Measurements from ENCODE around the gene CLDND1.

DNA sequence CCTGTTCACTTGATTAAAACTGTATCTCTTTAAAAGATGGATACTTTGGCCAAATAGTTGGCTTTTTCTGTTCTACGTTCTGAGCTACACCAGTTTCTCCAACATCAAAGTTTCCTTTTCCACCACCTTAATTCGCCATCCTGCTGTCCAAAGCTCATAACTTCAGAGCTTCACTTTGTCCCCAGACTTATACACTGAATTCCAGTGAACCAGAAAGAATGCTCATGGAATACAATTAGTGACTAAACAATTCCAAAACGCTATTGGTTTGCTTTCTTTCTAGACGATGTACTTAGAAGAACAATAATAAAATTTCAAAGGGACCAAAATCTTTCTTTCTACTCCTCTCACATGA is 32.3 kb upstream of the CLDND1 start:
- no peak for TF ChIP-seq CTCF (conservative IDR thresholded peaks at IDR 0.05; ENCODE audit: low read depth, low read length)
- TF ChIP-seq EZH2 (IDR thresholded peaks at IDR 0.05; ENCODE audit: borderline replicate concordance, low read depth, low read length, poor library complexity, severe bottlenecking) = no peak

Measured in A673 (cell line).